Endodermal cell (in vitro differentiated cells): Measurements from ENCODE around the gene CHST11. TPM values are rescaled to one million over a fixed set of nuclear protein-coding genes. Genes with fewer than 3 reads are reported as not detected.
"Not testable (repeated sequence)": the region's sequence is repeated elsewhere in the genome, so short reads cannot be mapped to it uniquely, and the experiment has no call there.

Experiments used
- DNase-seq: peaks from one replicate; pipeline ENCODE4 v3.0.0-alpha.2; 2017
- H3K27ac ChIP-seq: 2 replicates; pipeline ENCODE4 v1.5.1; 2013; ENCODE audit warnings: mild to moderate bottlenecking, low read depth, low read length, moderate library complexity
- H3K27me3 ChIP-seq: 2 replicates; pipeline ENCODE4 v1.6.1; 2013; ENCODE audit warnings: mild to moderate bottlenecking, low read length, moderate library complexity; ENCODE audit not compliant: insufficient read depth, control insufficient read depth, poor library complexity, severe bottlenecking
- H3K36me3 ChIP-seq: 2 replicates; pipeline ENCODE4 v1.7.0; 2013; ENCODE audit warnings: mild to moderate bottlenecking, low read length, moderate library complexity; ENCODE audit not compliant: control insufficient read depth, insufficient read depth
- H3K4me1 ChIP-seq: one replicate; pipeline ENCODE4 v1.7.0; 2013; ENCODE audit warnings: low read length; ENCODE audit not compliant: control insufficient read depth, insufficient read depth
- H3K4me3 ChIP-seq: 2 replicates; pipeline ENCODE4 v1.5.1; 2013; ENCODE audit warnings: mild to moderate bottlenecking, low read length, moderate library complexity
- H3K9ac ChIP-seq: 2 replicates; pipeline ENCODE4 v1.6.1; 2013; ENCODE audit warnings: mild to moderate bottlenecking, low read length, moderate library complexity; ENCODE audit not compliant: poor library complexity, severe bottlenecking; ENCODE audit errors: extremely low read depth
- H3K9me3 ChIP-seq: 2 replicates; pipeline ENCODE4 v1.6.1; 2013; ENCODE audit warnings: mild to moderate bottlenecking, low read length, moderate library complexity; ENCODE audit not compliant: control insufficient read depth
- H3K27ac Mint-ChIP-seq: 2 replicates; pipeline ENCODE4 v1.8.0; 2020; ENCODE audit warnings: mixed read lengths
- H3K27me3 Mint-ChIP-seq: 2 replicates; pipeline ENCODE4 v1.8.0; 2021; ENCODE audit warnings: mild to moderate bottlenecking, mixed read lengths; ENCODE audit not compliant: insufficient read depth
- H3K36me3 Mint-ChIP-seq: 2 replicates; pipeline ENCODE4 v1.8.0; 2020; ENCODE audit warnings: low read depth, mixed read lengths
- H3K4me1 Mint-ChIP-seq: 2 replicates; pipeline ENCODE4 v1.8.0; 2020; ENCODE audit warnings: mixed read lengths
- H3K4me3 Mint-ChIP-seq: 2 replicates; pipeline ENCODE4 v1.8.0; 2020; ENCODE audit warnings: mild to moderate bottlenecking, moderate library complexity, mixed read lengths
- H3K9me3 Mint-ChIP-seq: 2 replicates; pipeline ENCODE4 v1.8.0; 2020; ENCODE audit warnings: mild to moderate bottlenecking, mixed read lengths
- CTCF ChIP-seq: fragments of 200-600 bp; sonication (generic); conservative IDR thresholded peaks from 2 replicates; pipeline ENCODE4 v1.5.0; 2021; ENCODE audit warnings: antibody characterized with exemption, mild to moderate bottlenecking
- WGBS, 2 experiments: methylation state at CpG; one replicate each; pipeline versions ENCODE4 v1.1.5 to v1.1.7; 2013; ENCODE audit warnings: missing lambda C conversion rate in 2 of 2, mixed read lengths in 1 of 2; ENCODE audit not compliant: insufficient coverage in 1 of 2, insufficient read length in 1 of 2; 5-methylcytosine and 5-hydroxymethylcytosine counted together
- total RNA-seq, 2 donors: library from RNA; stranded (reverse); fragmentation: NEBNext Ultra II Directional in 1 of 2; extraction: Animal tissue kit (Norgen Biotek cat#: 25700) in 1 of 2; gene quantifications; 2 replicates in 1 of 2; 3 replicates in 1 of 2; pipeline ENCODE4 v1.2.1, GENCODE V29; 2021

The CHST11 gene
- total RNA-seq, 2 donors from 2014 or later = 30.7 to 36.2 TPM

GRCh38 chr12:104802208-104802607 lies 345.5 kb downstream of the CHST11 start:
- Mint-ChIP-seq H3K27ac (no peak overlapping the region), H3K4me3 (no peak overlapping the region), H3K36me3 (no peaks in the 10 kb centered on the region), H3K4me1 (no peaks in the 10 kb centered on the region), H3K27me3 (no peaks in the 10 kb centered on the region), H3K9me3 (no peaks in the 10 kb centered on the region)
- Histone ChIP-seq H3K9me3 (no peaks in the 10 kb centered on the region), H3K36me3 (no peaks in the 10 kb centered on the region), H3K9ac (no peak overlapping the region), H3K4me3 (no peak overlapping the region), H3K27ac (no peak overlapping the region), H3K4me1 (no peaks in the 10 kb centered on the region), H3K27me3 (no peaks in the 10 kb centered on the region)
- WGBS, 2 experiments = 98 to 100% methylated on average over 3 of the region's 3 CpGs
- TF ChIP-seq CTCF = no peak
- no peak for DNase-seq

- Histone ChIP-seq H3K4me1 (no peaks in the 10 kb centered on the region), H3K9ac (no peak overlapping the region), H3K27me3 (no peaks in the 10 kb centered on the region), H3K4me3 (no peak overlapping the region), H3K27ac (no peak overlapping the region), H3K9me3 (no peaks in the 10 kb centered on the region), H3K36me3 (no peaks in the 10 kb centered on the region)
- H3K27ac Mint-ChIP-seq = no peak overlapping the region
- no peak for DNase-seq
- no peak for TF ChIP-seq CTCF
- WGBS, 2 experiments = 91 to 100% methylated on average over 2 to 4 of the region's 4 CpGs
- H3K27me3 Mint-ChIP-seq = no peaks in the 10 kb centered on the region
- H3K4me1 Mint-ChIP-seq = no peaks in the 10 kb centered on the region
- H3K4me3 Mint-ChIP-seq = no peak overlapping the region
- no peaks in the 10 kb centered on the region for H3K36me3 Mint-ChIP-seq
- H3K9me3 Mint-ChIP-seq = no peaks in the 10 kb centered on the region
These were observed 348.4 kb downstream of the CHST11 start for GRCh38 chr12:104805186-104805585.

- H3K27ac Mint-ChIP-seq, H3K4me3 Mint-ChIP-seq, DNase-seq, H3K36me3 Mint-ChIP-seq, H3K9me3 Mint-ChIP-seq, H3K27ac ChIP-seq, H3K4me1 ChIP-seq, H3K4me3 ChIP-seq, H3K36me3 ChIP-seq, H3K27me3 ChIP-seq, H3K9ac ChIP-seq, H3K9me3 ChIP-seq, H3K27me3 Mint-ChIP-seq, H3K4me1 Mint-ChIP-seq: not testable (repeated sequence)
- WGBS, 2 experiments = 96% methylated on average over 2 of the region's 4 CpGs; no CpG with 5 or more reads in 1 of the 2 experiments
These were observed 349.4 kb downstream of the CHST11 start for GRCh38 chr12:104806194-104806593.

GRCh38 chr12:104809251-104809650 lies 352.5 kb downstream of the CHST11 start:
- Mint-ChIP-seq H3K4me1 (no peaks in the 10 kb centered on the region), H3K27me3 (no peaks in the 10 kb centered on the region), H3K27ac (no peak overlapping the region), H3K9me3 (peaks cover 2% of the 10 kb centered on the region), H3K36me3 (no peaks in the 10 kb centered on the region), H3K4me3 (no peak overlapping the region)
- no peak overlapping the region for H3K9ac ChIP-seq
- DNase-seq = no peak
- H3K4me1 ChIP-seq = no peaks in the 10 kb centered on the region
- no peak overlapping the region for H3K4me3 ChIP-seq
- H3K27me3 ChIP-seq = no peaks in the 10 kb centered on the region
- H3K9me3 ChIP-seq = no peaks in the 10 kb centered on the region
- H3K27ac ChIP-seq = no peak overlapping the region
- H3K36me3 ChIP-seq = no peaks in the 10 kb centered on the region
- WGBS, 2 experiments = 95 to 100% methylated on average over 1 to 3 of the region's 3 CpGs
- TF ChIP-seq CTCF = no peak
